ENCODE data around the gene CYLC2. TPM values are rescaled to one million over a fixed set of nuclear protein-coding genes. Genes with fewer than 3 reads are reported as not detected.

CYLC2 gene
- total RNA-seq, 1 experiment from 2014 or later, result not detected

- Histone ChIP-seq H3K27me3 (replicated peaks; ENCODE audit: control insufficient read depth, insufficient read depth, low read length) (no peaks in the 10 kb centered on the region), H3K4me3 (ENCODE audit: low read depth, low read length) (no peak overlapping the region), H3K4me1 (no peaks in the 10 kb centered on the region), H3K9me3 (peaks cover 9% of the 10 kb centered on the region; the same call in 1 of the 2 replicates), H3K36me3 (ENCODE audit: control insufficient read depth, insufficient read depth, low read length) (no peaks in the 10 kb centered on the region)
- ChIA-PET POLR2A (no interaction called here), CTCF (no interaction called here)
- no peak overlapping the region for H3K4me3 Mint-ChIP-seq (ENCODE audit: unreplicated experiment)
- H3K4me1 Mint-ChIP-seq (ENCODE audit: low read depth, unreplicated experiment), result no peaks in the 10 kb centered on the region
- no peaks in the 10 kb centered on the region for H3K27me3 Mint-ChIP-seq (ENCODE audit: insufficient read depth, unreplicated experiment)
- TF ChIP-seq, protein P1, sequence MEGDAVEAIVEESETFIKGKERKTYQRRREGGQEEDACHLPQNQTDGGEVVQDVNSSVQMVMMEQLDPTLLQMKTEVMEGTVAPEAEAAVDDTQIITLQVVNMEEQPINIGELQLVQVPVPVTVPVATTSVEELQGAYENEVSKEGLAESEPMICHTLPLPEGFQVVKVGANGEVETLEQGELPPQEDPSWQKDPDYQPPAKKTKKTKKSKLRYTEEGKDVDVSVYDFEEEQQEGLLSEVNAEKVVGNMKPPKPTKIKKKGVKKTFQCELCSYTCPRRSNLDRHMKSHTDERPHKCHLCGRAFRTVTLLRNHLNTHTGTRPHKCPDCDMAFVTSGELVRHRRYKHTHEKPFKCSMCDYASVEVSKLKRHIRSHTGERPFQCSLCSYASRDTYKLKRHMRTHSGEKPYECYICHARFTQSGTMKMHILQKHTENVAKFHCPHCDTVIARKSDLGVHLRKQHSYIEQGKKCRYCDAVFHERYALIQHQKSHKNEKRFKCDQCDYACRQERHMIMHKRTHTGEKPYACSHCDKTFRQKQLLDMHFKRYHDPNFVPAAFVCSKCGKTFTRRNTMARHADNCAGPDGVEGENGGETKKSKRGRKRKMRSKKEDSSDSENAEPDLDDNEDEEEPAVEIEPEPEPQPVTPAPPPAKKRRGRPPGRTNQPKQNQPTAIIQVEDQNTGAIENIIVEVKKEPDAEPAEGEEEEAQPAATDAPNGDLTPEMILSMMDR (IDR thresholded peaks at IDR 0.05; ENCODE audit: insufficient read depth in 1 of 2, low read depth in 1 of 2, low read length in 1 of 2, severe bottlenecking in 1 of 2, unreplicated experiment in 1 of 2), result no peak
- intact Hi-C loops (cut with micrococcal nuclease; ENCODE audit: unreplicated experiment), result no loop called here
- no TSS peak for BruUV-seq (replicated peaks)
- no peaks in the 10 kb centered on the region for H3K36me3 Mint-ChIP-seq (ENCODE audit: insufficient read depth, unreplicated experiment)
- H3K9me3 Mint-ChIP-seq (ENCODE audit: unreplicated experiment), result peaks cover 24% of the 10 kb centered on the region
- DNase-seq, result no peak
- no peak overlapping the region for H3K27ac Mint-ChIP-seq (ENCODE audit: unreplicated experiment)
These were observed 27.2 kb upstream of the CYLC2 start for GRCh38 chr9:102967979-102968378.

GRCh38 chr9:102972780-102973179 is 22.4 kb upstream of the CYLC2 start:
- H3K27ac Mint-ChIP-seq (ENCODE audit: unreplicated experiment), result no peak overlapping the region
- CTCF ChIA-PET, result no interaction called here
- POLR2A ChIA-PET, result no interaction called here
- no peaks in the 10 kb centered on the region for H3K27me3 ChIP-seq (replicated peaks; ENCODE audit: control insufficient read depth, insufficient read depth, low read length)
- TF ChIP-seq, protein P1 (IDR thresholded peaks at IDR 0.05; ENCODE audit: insufficient read depth in 1 of 2, low read depth in 1 of 2, low read length in 1 of 2, severe bottlenecking in 1 of 2, unreplicated experiment in 1 of 2), result no peak
- H3K4me3 ChIP-seq (ENCODE audit: low read depth, low read length), result no peak overlapping the region
- no peaks in the 10 kb centered on the region for H3K27me3 Mint-ChIP-seq (ENCODE audit: insufficient read depth, unreplicated experiment)
- no peaks in the 10 kb centered on the region for H3K4me1 Mint-ChIP-seq (ENCODE audit: low read depth, unreplicated experiment)
- no TSS peak for BruUV-seq (replicated peaks)
- no peaks in the 10 kb centered on the region for H3K4me1 ChIP-seq
- no peaks in the 10 kb centered on the region for H3K36me3 Mint-ChIP-seq (ENCODE audit: insufficient read depth, unreplicated experiment)
- peaks cover 9% of the 10 kb centered on the region; the same call in 1 of the 2 replicates for H3K9me3 ChIP-seq
- intact Hi-C loops (cut with micrococcal nuclease; ENCODE audit: unreplicated experiment), result no loop called here
- H3K9me3 Mint-ChIP-seq (ENCODE audit: unreplicated experiment), result peaks cover 37% of the 10 kb centered on the region
- H3K36me3 ChIP-seq (ENCODE audit: control insufficient read depth, insufficient read depth, low read length), result no peaks in the 10 kb centered on the region
- no peak for DNase-seq
- no peak overlapping the region for H3K4me3 Mint-ChIP-seq (ENCODE audit: unreplicated experiment)

GRCh38 chr9:102974530-102974929 is 20.6 kb upstream of the CYLC2 start:
- Mint-ChIP-seq H3K27me3 (ENCODE audit: insufficient read depth, unreplicated experiment) (no peaks in the 10 kb centered on the region), H3K36me3 (ENCODE audit: insufficient read depth, unreplicated experiment) (no peaks in the 10 kb centered on the region), H3K4me3 (ENCODE audit: unreplicated experiment) (no peak overlapping the region), H3K4me1 (ENCODE audit: low read depth, unreplicated experiment) (no peaks in the 10 kb centered on the region), H3K9me3 (ENCODE audit: unreplicated experiment) (peaks cover 23% of the 10 kb centered on the region), H3K27ac (ENCODE audit: unreplicated experiment) (no peak overlapping the region)
- Histone ChIP-seq H3K36me3 (ENCODE audit: control insufficient read depth, insufficient read depth, low read length) (no peaks in the 10 kb centered on the region), H3K4me3 (ENCODE audit: low read depth, low read length) (no peak overlapping the region), H3K9me3 (peaks cover 9% of the 10 kb centered on the region; the same call in 1 of the 2 replicates), H3K27me3 (replicated peaks; ENCODE audit: control insufficient read depth, insufficient read depth, low read length) (no peaks in the 10 kb centered on the region), H3K4me1 (no peaks in the 10 kb centered on the region)
- ChIA-PET CTCF (no interaction called here), POLR2A (no interaction called here)
- no peak for DNase-seq
- BruUV-seq (replicated peaks), result no TSS peak
- intact Hi-C loops (cut with micrococcal nuclease; ENCODE audit: unreplicated experiment), result no loop called here
- TF ChIP-seq, protein P1 (IDR thresholded peaks at IDR 0.05; ENCODE audit: insufficient read depth in 1 of 2, low read depth in 1 of 2, low read length in 1 of 2, severe bottlenecking in 1 of 2, unreplicated experiment in 1 of 2), result no peak

All from Caco-2 (cell line).